Endothelial cell of umbilical vein (primary cell): ENCODE data around the gene CPA4.

Experiments
- CTCF ChIP-seq, 2 donors: IDR thresholded peaks; 1 replicate in 1 of 2; 2 replicates in 1 of 2; pipeline ENCODE4 v1.5.1; 2011; ENCODE audit warnings: low read length in 2 of 2, mild to moderate bottlenecking in 2 of 2, moderate library complexity in 2 of 2, control low read depth in 1 of 2, inconsistent platforms in 1 of 2, low read depth in 1 of 2; ENCODE audit not compliant: insufficient read depth in 1 of 2; ENCODE audit errors: extremely low read depth in 1 of 2
- EZH2 ChIP-seq: IDR thresholded peaks from 2 replicates; pipeline ENCODE4 v1.6.1; 2012; ENCODE audit warnings: borderline replicate concordance, low read depth, mild to moderate bottlenecking, moderate library complexity, low read length, inconsistent platforms; ENCODE audit not compliant: severe bottlenecking
- JUN ChIP-seq: IDR thresholded peaks from 2 replicates; pipeline ENCODE4 v1.6.1; 2011; ENCODE audit warnings: borderline replicate concordance, low read depth; ENCODE audit not compliant: insufficient read length, insufficient read depth
- MYC ChIP-seq: IDR thresholded peaks from one replicate; pipeline ENCODE4 v1.6.1; 2011; ENCODE audit warnings: mild to moderate bottlenecking, low read depth, low read length
- POLR2A ChIP-seq: IDR thresholded peaks from 2 replicates; pipeline ENCODE4 v1.6.1; 2012; ENCODE audit warnings: low read depth, mild to moderate bottlenecking, control low read depth, low read length
- POLR2AphosphoS5 ChIP-seq: IDR thresholded peaks from 2 replicates; pipeline ENCODE4 v1.6.1; 2012; ENCODE audit warnings: low read depth, mild to moderate bottlenecking, control low read depth, low read length, moderate library complexity; ENCODE audit not compliant: insufficient read depth

- TF ChIP-seq CTCF (IDR thresholded peaks at IDR 0.05; ENCODE audit: extremely low read depth in 1 of 2, insufficient read depth in 1 of 2, low read depth in 1 of 2, low read length in 2 of 2) (no peak), EZH2 (no peak), POLR2A (no peak), POLR2AphosphoS5 (no peak), JUN (no peak), MYC (no peak)
Measured at GRCh38 chr7:130371046-130371445, 78.1 kb downstream of the CPA4 start.
